Occipital lobe (tissue), 2 donors: ENCODE measurements around the gene PBX1. TPM values are rescaled to one million over a fixed set of nuclear protein-coding genes. Genes with fewer than 3 reads are reported as not detected.

ENCODE experiments used
- DNase-seq: peaks from one replicate; lab custom pipeline; 2025; lab: John Stamatoyannopoulos, UW
- total RNA-seq: library from RNA; depleted of rRNA; stranded (reverse); fragments of >200 nt; gene quantifications from one replicate; pipeline ENCODE4 v1.2.3, GENCODE V29; 2014

The PBX1 gene
- total RNA-seq, 1 donor from 2014 or later = 169 TPM

- DNase-seq = no peak
These were observed 4.9 kb downstream of the PBX1 start for GRCh38 chr1:164563721-164564360.

- no peak for DNase-seq
These were observed 5.4 kb downstream of the PBX1 start for GRCh38 chr1:164564378-164564777.

- no peak for DNase-seq
These were observed 6.4 kb downstream of the PBX1 start for GRCh38 chr1:164565357-164565756.

- no peak for DNase-seq
These were observed 8.8 kb downstream of the PBX1 start for GRCh38 chr1:164567774-164568173.

- no peak for DNase-seq
These were observed 10.3 kb downstream of the PBX1 start for GRCh38 chr1:164569241-164569640.

GRCh38 chr1:164569866-164570265 is 10.9 kb downstream of the PBX1 start:
- no peak for DNase-seq

GRCh38 chr1:164571333-164571732 is 12.3 kb downstream of the PBX1 start:
- DNase-seq = no peak

GRCh38 chr1:164575356-164575886 is 16.4 kb downstream of the PBX1 start:
- DNase-seq = no peak

- DNase-seq = peak; percentile 33
These were observed 17.6 kb downstream of the PBX1 start for GRCh38 chr1:164576291-164577271.

- DNase-seq = no peak
These were observed 18.3 kb downstream of the PBX1 start for GRCh38 chr1:164577291-164577690.

- no peak for DNase-seq
These were observed 19.7 kb downstream of the PBX1 start for GRCh38 chr1:164578479-164579200.

- DNase-seq = no peak
These were observed 20.4 kb downstream of the PBX1 start for GRCh38 chr1:164579381-164579780.

- no peak for DNase-seq
These were observed 22.8 kb downstream of the PBX1 start for GRCh38 chr1:164581762-164582161.

GRCh38 chr1:164583196-164583595 is 24.2 kb downstream of the PBX1 start:
- no peak for DNase-seq

GRCh38 chr1:164583835-164584539 is 25.0 kb downstream of the PBX1 start:
- DNase-seq = no peak

GRCh38 chr1:164586591-164586990 is 27.6 kb downstream of the PBX1 start:
- DNase-seq = no peak

GRCh38 chr1:164587617-164588501 is 28.9 kb downstream of the PBX1 start:
- no peak for DNase-seq

GRCh38 chr1:164588516-164589341 is 29.7 kb downstream of the PBX1 start:
- no peak for DNase-seq

- DNase-seq = no peak
These were observed 30.4 kb downstream of the PBX1 start for GRCh38 chr1:164589408-164589807.
